ES-I3 (cell line): Measurements from ENCODE around the gene CAPN13.

Source experiments
- H3K36me3 ChIP-seq: 2 replicates; pipeline ENCODE4 v1.6.1; 2013; ENCODE audit warnings: mild to moderate bottlenecking, low read length, control low read depth, moderate library complexity; ENCODE audit not compliant: insufficient read depth
- H3K4me1 ChIP-seq: 2 replicates; pipeline ENCODE4 v1.6.1; 2013; ENCODE audit warnings: mild to moderate bottlenecking, control low read depth, low read length; ENCODE audit not compliant: insufficient read depth
- H3K9ac ChIP-seq: 2 replicates; pipeline ENCODE4 v1.6.1; 2013; ENCODE audit warnings: low read depth, mild to moderate bottlenecking, low read length, moderate library complexity
- H3K9me3 ChIP-seq: 2 replicates; pipeline ENCODE4 v1.6.1; 2013; ENCODE audit warnings: mild to moderate bottlenecking, low read length, moderate library complexity; ENCODE audit not compliant: control insufficient read depth, insufficient read depth

Gene CAPN13

GRCh38 chr2:30716123-30716900, 90.9 kb downstream of the CAPN13 start:
- no peaks in the 10 kb centered on the region for H3K9me3 ChIP-seq
- H3K4me1 ChIP-seq: no peaks in the 10 kb centered on the region
- H3K36me3 ChIP-seq: no peaks in the 10 kb centered on the region
- no peak overlapping the region for H3K9ac ChIP-seq

DNA sequence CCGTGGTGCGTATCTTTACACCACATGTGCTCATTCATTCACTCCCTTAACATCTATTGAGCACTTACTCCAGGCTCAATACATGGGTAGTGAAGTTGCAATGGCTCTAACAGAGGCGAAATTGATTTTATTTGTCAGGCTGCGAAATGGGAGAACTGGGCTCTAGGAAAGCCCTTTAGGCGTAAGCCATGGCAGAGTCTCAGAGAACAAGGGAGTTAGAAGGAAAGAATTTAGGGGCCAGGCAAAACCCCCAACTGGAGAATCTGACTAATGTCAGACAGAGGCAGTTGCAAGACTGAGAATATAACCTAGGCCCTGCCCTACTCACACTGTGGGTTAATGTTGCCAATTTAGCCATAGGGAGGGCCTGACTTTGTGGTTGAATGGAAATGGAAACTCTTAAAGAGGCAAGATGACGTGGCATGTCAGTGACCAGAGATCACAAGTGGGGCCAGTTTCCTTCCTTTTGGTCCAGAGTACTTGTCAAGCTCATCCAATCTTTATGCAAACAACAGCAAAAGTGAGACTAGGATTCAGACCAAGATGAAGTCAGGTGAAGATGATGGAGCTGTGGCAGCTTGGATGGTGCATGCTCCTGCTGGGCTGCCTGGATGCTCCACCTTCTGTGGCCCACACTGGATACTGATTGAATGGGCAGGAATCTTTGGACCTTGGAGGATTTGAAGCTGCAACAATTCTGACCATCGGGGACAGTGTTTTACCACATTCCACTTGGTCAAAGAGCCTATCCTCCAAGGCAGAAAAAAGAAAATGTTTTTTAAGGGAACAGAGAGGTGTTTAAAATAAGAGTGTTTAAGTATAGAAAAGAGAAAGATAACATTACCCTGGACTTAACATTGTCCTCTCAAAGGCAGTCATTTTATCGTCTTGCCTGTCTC, 92.2 kb downstream of the CAPN13 start:
- Histone ChIP-seq H3K9me3 (peaks cover 7% of the 10 kb centered on the region), H3K9ac (no peak overlapping the region), H3K4me1 (no peaks in the 10 kb centered on the region), H3K36me3 (no peaks in the 10 kb centered on the region)

- Histone ChIP-seq H3K9ac (no peak overlapping the region), H3K4me1 (no peaks in the 10 kb centered on the region), H3K9me3 (peaks cover 7% of the 10 kb centered on the region), H3K36me3 (no peaks in the 10 kb centered on the region)
Observed at GRCh38 chr2:30713698-30714097, 93.5 kb downstream of the CAPN13 start.

- Histone ChIP-seq H3K9me3 (peaks cover 7% of the 10 kb centered on the region), H3K4me1 (no peaks in the 10 kb centered on the region), H3K36me3 (no peaks in the 10 kb centered on the region), H3K9ac (no peak overlapping the region)
Observed at GRCh38 chr2:30711646-30712085, 95.6 kb downstream of the CAPN13 start.

GRCh38 chr2:30710461-30710860, 96.8 kb downstream of the CAPN13 start:
- Histone ChIP-seq H3K36me3 (no peaks in the 10 kb centered on the region), H3K9ac (no peak overlapping the region), H3K9me3 (peaks cover 7% of the 10 kb centered on the region), H3K4me1 (no peaks in the 10 kb centered on the region)

DNA sequence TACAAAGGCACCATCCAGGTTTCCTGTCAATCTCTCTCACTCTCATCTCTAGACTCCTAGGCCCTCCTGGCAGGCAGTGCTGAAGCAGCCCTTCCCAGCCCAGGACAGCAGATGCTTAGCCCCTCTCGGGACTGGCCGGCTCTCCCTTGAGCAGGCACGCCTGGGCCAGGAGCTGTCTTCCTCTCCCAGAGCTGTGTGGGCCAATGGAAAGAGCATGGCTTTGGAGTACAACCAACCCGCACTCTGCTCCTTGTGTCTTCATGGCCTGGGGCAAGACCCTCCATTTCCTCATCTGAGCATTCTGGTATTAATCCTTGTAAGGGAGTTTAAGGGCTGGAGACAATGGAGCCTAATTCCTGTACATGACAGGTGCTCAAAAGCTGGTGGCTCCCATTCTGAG, 97.2 kb downstream of the CAPN13 start:
- no peaks in the 10 kb centered on the region for H3K36me3 ChIP-seq
- H3K9me3 ChIP-seq: peaks cover 7% of the 10 kb centered on the region
- no peak overlapping the region for H3K9ac ChIP-seq
- H3K4me1 ChIP-seq: no peaks in the 10 kb centered on the region

DNA sequence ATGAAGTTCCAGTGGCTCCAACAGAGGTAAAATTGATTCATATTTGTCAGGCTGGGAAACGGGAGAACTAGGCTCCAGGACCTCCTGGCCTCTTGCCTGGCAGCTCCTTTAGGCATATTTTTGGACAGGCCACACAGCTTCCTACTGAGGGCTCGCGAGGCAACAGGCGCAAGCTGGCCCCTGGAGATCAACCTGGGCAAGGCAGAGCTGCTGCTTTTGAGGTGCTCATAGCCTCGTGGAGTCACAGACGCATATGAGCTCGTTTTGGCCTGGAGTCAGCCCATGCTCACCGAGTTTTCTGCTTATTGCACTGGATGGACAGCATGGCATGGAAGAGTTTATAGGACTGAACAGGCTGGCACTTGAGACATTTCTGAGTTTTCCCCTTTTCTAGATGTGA, 97.7 kb downstream of the CAPN13 start:
- Histone ChIP-seq H3K9ac (no peak overlapping the region), H3K9me3 (peaks cover 7% of the 10 kb centered on the region), H3K36me3 (no peaks in the 10 kb centered on the region), H3K4me1 (no peaks in the 10 kb centered on the region)

- Histone ChIP-seq H3K36me3 (no peaks in the 10 kb centered on the region), H3K9ac (no peak overlapping the region), H3K9me3 (peaks cover 7% of the 10 kb centered on the region), H3K4me1 (no peaks in the 10 kb centered on the region)
Observed at GRCh38 chr2:30708491-30709290, 98.6 kb downstream of the CAPN13 start.

GRCh38 chr2:30707304-30707903, 99.8 kb downstream of the CAPN13 start:
- Histone ChIP-seq H3K9me3 (peaks cover 13% of the 10 kb centered on the region), H3K9ac (no peak overlapping the region), H3K4me1 (no peaks in the 10 kb centered on the region), H3K36me3 (no peaks in the 10 kb centered on the region)

DNA sequence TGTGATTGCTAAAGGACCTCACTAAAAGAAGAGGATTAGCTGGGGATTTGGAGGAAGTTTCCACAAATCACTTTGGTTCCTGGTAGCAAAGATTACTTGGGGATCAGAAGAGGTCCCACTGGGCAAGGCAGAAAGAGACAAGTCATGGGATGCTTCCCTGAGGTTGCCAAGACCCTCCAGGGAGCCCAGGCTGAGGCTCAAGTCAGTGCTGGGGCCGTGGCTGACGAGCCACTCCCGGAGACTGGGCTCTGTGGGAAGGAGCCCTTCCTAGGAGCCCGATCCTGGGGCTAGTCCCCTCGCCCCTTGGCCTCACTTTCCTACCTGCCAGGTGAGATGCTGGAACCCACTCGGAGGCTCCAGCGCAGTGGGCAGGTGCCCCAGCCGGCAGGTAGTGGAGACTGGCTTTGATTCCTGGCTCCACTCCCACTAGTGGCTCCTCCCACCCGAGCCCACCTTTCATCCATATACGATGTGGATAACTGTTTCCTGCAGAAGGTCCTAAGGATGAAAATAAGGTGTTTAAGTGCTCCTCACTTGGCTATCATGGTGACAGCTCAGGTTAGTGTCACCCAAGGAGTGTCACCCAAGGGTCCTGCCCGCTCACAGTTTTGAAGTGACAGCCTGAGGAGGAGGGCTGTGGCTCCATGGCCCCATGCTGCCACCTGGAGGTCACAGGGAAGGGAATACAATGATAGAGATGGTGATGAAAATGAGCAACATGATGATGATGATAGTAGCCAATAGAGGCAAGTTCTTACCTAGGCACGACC, 100.5 kb downstream of the CAPN13 start:
- Histone ChIP-seq H3K9ac (no peak overlapping the region), H3K9me3 (peaks cover 20% of the 10 kb centered on the region), H3K4me1 (no peaks in the 10 kb centered on the region), H3K36me3 (no peaks in the 10 kb centered on the region)

DNA sequence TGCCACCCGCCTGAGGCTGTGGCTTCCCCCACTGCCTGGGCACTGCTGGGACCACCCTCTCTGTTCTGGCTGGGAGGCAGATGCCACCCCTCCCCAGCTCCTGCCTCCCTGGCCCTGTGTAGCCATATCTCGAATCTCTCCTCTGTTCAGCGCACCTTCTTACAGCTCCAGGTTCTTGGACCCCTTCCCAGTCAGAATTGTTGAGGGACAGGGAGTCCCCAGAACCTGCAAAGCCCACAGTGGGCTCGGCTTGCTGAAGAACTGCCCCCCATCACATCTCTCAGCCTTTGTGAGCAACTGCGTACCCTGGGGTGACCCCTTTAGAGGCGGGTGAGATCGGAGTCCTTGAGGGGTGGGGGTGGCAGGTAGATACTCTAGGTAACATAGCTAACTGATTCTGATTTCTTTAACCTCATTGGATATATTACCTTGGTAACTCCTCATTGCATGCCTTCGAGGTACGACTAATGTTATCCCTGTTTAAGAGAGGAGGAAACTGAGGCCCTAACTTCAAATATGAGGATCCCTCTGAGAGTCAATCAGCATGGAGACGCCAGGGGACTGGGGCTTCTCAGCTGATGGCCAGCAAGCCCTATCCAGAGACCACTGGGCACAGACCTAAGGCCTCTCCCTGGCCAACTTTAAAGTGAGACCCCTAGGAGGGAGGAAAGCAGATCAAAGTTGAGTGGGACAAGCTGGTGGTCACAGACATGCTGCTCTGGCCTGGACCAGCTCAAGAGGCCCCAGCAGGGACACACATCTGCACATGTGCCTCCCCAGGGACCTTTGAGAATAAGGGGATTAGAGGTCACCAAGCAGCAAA, 101.3 kb downstream of the CAPN13 start:
- H3K4me1 ChIP-seq: no peaks in the 10 kb centered on the region

DNA sequence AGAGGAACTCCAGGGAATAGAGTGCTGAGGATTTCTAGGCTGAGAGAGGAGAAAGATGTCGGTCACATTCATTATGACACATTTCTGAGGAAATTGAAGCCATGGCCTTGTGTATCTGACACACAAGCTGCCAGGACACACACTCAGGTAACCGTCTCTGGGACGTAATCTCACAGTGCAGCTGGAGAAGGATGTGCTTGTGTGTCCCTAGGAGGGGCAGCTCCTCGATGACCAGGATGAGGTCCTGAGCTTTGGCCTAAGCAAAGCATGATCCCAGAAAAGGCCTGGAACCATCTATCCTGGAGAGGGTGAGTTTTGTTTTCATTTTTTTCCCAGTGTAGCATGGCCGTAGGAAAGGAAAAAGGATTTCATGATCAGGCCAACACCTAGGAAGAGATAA, 102.2 kb downstream of the CAPN13 start:
- Histone ChIP-seq H3K9ac (no peak overlapping the region), H3K4me1 (no peaks in the 10 kb centered on the region), H3K9me3 (peaks cover 19% of the 10 kb centered on the region), H3K36me3 (no peaks in the 10 kb centered on the region)

More for the DNA sequence above, 101.3 kb downstream of the CAPN13 start:
- no peak overlapping the region for H3K9ac ChIP-seq
- H3K36me3 ChIP-seq: no peaks in the 10 kb centered on the region
- H3K9me3 ChIP-seq: peaks cover 23% of the 10 kb centered on the region
